SU-DHL-6 (cell line): Measurements from ENCODE around the gene KSR1.

Experiments
- EZH2phosphoT487 ChIP-seq: fragments of 200-600 bp; sonication (generic), shearing (Covaris generic); conservative IDR thresholded peaks from 2 replicates; pipeline ENCODE4 v1.6.1; 2018; ENCODE audit warnings: mild to moderate bottlenecking, antibody characterized with exemption, low read length, moderate library complexity, mixed read lengths
- TF ChIP-seq, protein P1 (sequence below): fragments of 200-600 bp; sonication (generic); IDR thresholded peaks from one replicate; pipeline ENCODE4 v1.5.1; 2017; ENCODE audit warnings: antibody characterized with exemption, mild to moderate bottlenecking, low read length, moderate library complexity; ENCODE audit not compliant: insufficient read depth, poor library complexity, severe bottlenecking

DNA sequence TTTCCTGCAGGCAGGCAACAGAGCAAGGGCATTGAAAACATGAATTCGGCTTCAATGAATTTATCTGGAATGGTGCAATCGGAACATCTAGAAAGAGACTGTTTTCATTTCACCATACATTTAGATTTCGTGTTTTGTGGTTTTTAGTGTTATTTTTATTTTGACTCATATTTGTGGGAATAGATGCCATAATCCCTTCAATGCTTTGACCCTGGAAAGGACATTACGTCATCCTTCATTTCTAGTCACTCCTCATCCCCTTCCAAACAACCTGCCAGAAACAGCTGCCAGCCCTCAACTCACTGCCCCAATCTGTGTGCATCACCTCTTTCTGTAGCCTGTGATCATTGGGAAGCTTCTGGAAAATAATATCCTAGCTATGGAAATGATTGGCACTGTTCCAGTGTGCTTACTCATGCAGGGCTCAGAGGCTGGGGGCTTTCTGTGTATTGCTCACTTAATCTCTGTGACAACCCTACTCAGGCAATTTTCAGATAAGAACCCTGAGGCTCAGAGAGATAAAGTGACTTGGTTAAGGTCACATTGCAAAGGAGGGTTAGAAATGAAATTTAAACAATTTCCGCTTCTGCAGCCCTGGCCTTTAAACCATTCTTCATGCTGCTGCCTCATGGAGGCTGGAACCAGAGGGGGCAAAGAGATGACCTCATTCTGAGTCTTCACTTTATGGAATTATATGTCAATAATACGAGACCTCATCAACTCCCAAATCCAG, 9.5 kb upstream of the KSR1 start:
- TF ChIP-seq, protein P1, sequence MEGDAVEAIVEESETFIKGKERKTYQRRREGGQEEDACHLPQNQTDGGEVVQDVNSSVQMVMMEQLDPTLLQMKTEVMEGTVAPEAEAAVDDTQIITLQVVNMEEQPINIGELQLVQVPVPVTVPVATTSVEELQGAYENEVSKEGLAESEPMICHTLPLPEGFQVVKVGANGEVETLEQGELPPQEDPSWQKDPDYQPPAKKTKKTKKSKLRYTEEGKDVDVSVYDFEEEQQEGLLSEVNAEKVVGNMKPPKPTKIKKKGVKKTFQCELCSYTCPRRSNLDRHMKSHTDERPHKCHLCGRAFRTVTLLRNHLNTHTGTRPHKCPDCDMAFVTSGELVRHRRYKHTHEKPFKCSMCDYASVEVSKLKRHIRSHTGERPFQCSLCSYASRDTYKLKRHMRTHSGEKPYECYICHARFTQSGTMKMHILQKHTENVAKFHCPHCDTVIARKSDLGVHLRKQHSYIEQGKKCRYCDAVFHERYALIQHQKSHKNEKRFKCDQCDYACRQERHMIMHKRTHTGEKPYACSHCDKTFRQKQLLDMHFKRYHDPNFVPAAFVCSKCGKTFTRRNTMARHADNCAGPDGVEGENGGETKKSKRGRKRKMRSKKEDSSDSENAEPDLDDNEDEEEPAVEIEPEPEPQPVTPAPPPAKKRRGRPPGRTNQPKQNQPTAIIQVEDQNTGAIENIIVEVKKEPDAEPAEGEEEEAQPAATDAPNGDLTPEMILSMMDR: no peak
- TF ChIP-seq EZH2phosphoT487: no peak
